Measurements from ENCODE around the gene KLK5. TPM values are rescaled to one million over a fixed set of nuclear protein-coding genes. Genes with fewer than 3 reads are reported as not detected.

The KLK5 gene
- total RNA-seq, 1 experiment from 2014 or later: not detected

DNA sequence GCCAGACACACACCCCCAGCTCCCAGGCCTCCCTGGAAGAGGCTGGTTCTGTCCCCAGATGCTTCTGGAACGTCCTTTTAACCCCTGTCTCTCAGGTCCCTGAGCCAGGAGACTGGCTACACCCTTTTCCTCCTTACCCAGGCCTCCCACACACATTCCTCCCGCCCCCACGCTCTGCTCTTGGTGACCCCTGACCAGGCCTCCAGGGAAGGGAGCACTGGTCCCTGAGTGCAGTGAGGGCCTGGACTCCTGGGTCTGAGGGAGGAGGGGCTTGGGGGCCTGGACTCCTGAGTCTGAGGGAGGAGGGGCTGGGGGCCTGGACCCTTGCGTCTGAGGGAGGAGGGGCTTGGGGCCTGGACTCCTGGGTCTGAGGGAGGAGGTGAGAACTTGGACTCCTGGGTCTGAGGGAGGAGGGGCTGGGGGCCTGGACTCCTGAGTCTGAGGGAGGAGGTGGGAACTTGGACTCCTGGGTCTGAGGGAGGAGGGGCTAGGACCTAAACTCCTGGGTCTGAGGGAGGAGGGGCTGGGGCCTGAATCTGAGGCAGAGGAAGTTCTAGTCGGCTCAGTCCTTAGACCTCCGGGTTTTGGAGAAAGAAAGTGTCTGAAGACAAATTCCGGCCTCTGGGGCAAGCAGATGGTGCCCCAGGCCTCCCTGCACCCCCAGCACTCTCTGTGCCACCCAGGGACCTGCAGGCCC, 16.0 kb upstream of the KLK5 start:
- H2BK5ac ChIP-seq (ENCODE audit: insufficient read length, low read length): no peak overlapping the region
- peaks cover 3% of the 10 kb centered on the region; the same call in 1 of the 2 replicates for H3K4me1 ChIP-seq (ENCODE audit: insufficient read depth, low read length)
- H2BK20ac ChIP-seq (ENCODE audit: low read depth, low read length, poor library complexity, severe bottlenecking): no peak overlapping the region
- peaks cover 19% of the 10 kb centered on the region for H3K27me3 Mint-ChIP-seq (ENCODE audit: low read depth)
- H3K18ac ChIP-seq (ENCODE audit: insufficient read length, low read depth, low read length): peak overlapping the region; percentile 58
- no peak overlapping the region for H3K9ac ChIP-seq (ENCODE audit: extremely low read depth, insufficient read length, low read length)
- peaks cover 12 to 35% of the 10 kb centered on the region in 2 experiments for H3K4me1 Mint-ChIP-seq
- no peaks in the 10 kb centered on the region for H3K23me2 ChIP-seq (ENCODE audit: insufficient read length, low read depth, low read length, poor library complexity, severe bottlenecking)
- H4K91ac ChIP-seq (ENCODE audit: insufficient read length, low read depth, low read length): no peak overlapping the region
- H3K27me3 ChIP-seq (ENCODE audit: insufficient read depth, low read length): no peaks in the 10 kb centered on the region
- no peak overlapping the region for H3K4me2 ChIP-seq (ENCODE audit: insufficient read depth, insufficient read length, low read length)
- H2BK12ac ChIP-seq (ENCODE audit: insufficient read length, low read depth, low read length): no peak overlapping the region
- H3K27ac Mint-ChIP-seq: no peak overlapping the region
- no peak for DNase-seq
- no peaks in the 10 kb centered on the region for H3K36me3 Mint-ChIP-seq (ENCODE audit: insufficient read depth in 1 of 3, low read depth in 3 of 3)
- no peak overlapping the region for H2BK15ac ChIP-seq (ENCODE audit: low read depth, low read length)
- H3K79me1 ChIP-seq (ENCODE audit: insufficient read depth, low read depth, low read length, poor library complexity, severe bottlenecking): no peaks in the 10 kb centered on the region
- no peak overlapping the region for H4K8ac ChIP-seq (replicated peaks; ENCODE audit: insufficient read length, low read depth, low read length)
- no peaks in the 10 kb centered on the region for H3K9me3 Mint-ChIP-seq
- no peak overlapping the region for H2AK5ac ChIP-seq (ENCODE audit: insufficient read length, low read length)
- H3K4ac ChIP-seq (ENCODE audit: low read depth, low read length): no peak overlapping the region
- no peaks in the 10 kb centered on the region for H3K79me2 ChIP-seq (ENCODE audit: insufficient read depth, low read length)
- H3T11ph ChIP-seq (ENCODE audit: low read length): no peak overlapping the region
- WGBS (ENCODE audit: extremely low coverage, insufficient read length, low lambda C conversion rate): no CpG with 5 or more reads among the region's 7 CpGs
- no peak overlapping the region for H3K27ac ChIP-seq (ENCODE audit: insufficient read length, low read depth, low read length)
- no peak overlapping the region for H4K5ac ChIP-seq (ENCODE audit: insufficient read length, low read depth, low read length)
- no peaks in the 10 kb centered on the region for H4K20me1 ChIP-seq (ENCODE audit: control insufficient read depth, insufficient read depth, insufficient read length)
- TF ChIP-seq, protein P1, sequence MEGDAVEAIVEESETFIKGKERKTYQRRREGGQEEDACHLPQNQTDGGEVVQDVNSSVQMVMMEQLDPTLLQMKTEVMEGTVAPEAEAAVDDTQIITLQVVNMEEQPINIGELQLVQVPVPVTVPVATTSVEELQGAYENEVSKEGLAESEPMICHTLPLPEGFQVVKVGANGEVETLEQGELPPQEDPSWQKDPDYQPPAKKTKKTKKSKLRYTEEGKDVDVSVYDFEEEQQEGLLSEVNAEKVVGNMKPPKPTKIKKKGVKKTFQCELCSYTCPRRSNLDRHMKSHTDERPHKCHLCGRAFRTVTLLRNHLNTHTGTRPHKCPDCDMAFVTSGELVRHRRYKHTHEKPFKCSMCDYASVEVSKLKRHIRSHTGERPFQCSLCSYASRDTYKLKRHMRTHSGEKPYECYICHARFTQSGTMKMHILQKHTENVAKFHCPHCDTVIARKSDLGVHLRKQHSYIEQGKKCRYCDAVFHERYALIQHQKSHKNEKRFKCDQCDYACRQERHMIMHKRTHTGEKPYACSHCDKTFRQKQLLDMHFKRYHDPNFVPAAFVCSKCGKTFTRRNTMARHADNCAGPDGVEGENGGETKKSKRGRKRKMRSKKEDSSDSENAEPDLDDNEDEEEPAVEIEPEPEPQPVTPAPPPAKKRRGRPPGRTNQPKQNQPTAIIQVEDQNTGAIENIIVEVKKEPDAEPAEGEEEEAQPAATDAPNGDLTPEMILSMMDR (conservative IDR thresholded peaks at IDR 0.05): no peak
- no peaks in the 10 kb centered on the region for H3K9me3 ChIP-seq (ENCODE audit: control insufficient read depth, low read depth, low read length)
- H3K14ac ChIP-seq (ENCODE audit: insufficient read depth, low read length): no peak overlapping the region
- H2BK120ac ChIP-seq (ENCODE audit: low read depth, low read length, poor library complexity, severe bottlenecking): no peak overlapping the region
- H3K23ac ChIP-seq (ENCODE audit: insufficient read length, low read depth, low read length): no peak overlapping the region
- H3K4me3 Mint-ChIP-seq: no peak overlapping the region
- H3K56ac ChIP-seq (ENCODE audit: insufficient read length, low read depth, low read length): no peak overlapping the region
- no peak overlapping the region for H2AFZ ChIP-seq (ENCODE audit: low read length)

Measured in H9 (cell line).